CD4-positive, alpha-beta T cell treated with Interleukin-12 subunit alpha and Interleukin-12 subunit beta, for 1 hour (primary cell): Measurements from ENCODE around the gene MRPL44.
"Not testable (repeated sequence)": the region's sequence is repeated elsewhere in the genome, so short reads cannot be mapped to it uniquely, and the experiment has no call there.

Experiments
- DNase-seq: peaks from one replicate; pipeline ENCODE4 v3.0.0-alpha.2; 2020

MRPL44 gene

GRCh38 chr2:223937535-223937934 is 19.7 kb upstream of the MRPL44 start:
- DNase-seq: no peak

GRCh38 chr2:223939438-223939837 is 17.8 kb upstream of the MRPL44 start:
- not testable (repeated sequence) for DNase-seq

DNA sequence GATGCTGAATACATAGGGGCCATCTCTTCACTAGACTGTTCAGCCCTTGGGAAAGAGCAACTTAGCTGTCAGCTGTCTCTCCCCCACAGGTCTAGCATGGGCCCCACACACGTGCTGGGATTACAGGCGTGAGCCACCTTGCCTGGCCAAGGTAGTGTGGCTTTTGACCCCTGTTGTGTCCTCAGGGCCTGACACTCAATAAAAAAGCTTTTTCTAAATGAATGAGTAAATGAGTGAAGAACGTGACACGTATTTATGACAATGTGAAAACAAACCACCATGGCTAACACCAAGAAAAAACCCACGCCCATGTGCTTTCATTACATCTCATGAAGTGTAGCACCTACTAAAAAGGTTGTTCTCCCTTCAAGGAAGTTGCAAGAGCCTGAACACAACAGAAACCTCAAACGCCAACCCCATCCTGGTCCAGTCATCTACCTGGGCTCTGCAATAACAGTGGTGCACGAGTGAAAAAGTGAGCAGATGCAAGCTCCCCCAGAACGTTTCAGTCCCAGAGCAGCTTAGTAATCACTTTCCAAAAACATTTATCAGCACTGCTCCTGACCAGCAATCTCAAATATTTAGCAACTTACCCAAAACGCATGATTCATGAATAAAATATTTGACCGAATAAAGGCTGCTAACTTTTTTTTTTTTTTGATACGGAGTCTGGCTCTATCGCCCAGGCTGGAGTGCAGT is 15.5 kb upstream of the MRPL44 start:
- peak; percentile 48 for DNase-seq

GRCh38 chr2:223943135-223943534 is 14.1 kb upstream of the MRPL44 start:
- no peak for DNase-seq

DNA sequence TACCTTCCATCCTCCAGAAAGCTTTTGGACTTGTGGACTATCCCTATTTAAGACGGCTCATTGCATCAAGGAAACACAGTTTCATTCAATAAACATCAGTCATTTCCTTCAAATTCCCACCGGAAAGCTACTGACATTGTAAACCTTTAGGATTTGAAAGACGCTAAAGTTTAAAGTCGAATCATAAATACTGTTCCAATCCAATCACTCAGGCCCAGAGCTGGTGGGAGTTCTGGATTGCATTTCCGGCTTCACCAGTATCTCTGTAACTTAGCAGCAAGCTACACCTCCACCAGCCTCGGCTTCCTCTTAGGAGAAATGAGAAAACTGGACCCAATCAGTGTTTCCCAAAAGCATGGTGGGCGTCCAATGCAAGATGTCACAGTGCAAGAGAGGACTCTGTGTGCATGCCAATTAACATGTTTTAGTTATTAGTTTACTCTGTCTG is 13.7 kb upstream of the MRPL44 start:
- DNase-seq: no peak

DNA sequence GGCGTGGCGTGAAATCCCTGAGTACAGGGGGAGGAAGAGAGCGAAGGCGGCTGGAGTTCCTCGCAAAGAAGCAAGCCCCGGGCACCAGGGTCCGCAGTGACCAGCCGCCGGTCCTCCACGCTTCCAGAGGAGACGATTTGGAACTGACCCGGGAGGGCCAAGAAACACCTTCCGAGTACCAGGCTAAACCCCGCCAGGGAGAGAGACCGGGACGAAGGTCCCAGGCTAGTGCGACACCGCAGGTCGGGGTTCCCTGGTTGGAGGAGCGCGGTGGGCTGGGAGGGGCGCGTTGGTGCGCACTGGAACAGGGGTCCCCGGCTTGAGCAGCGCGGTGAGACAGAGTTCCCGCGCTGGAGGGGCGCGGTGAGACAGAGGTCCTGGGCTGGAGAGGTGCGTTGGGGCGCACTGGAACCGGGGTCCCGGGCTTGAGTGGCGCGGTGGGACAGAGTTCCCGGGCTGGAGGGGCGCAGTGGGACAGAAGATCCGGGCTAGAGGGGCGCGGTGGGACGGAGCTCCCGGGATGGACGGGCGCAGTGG is 13.0 kb upstream of the MRPL44 start:
- no peak for DNase-seq

DNA sequence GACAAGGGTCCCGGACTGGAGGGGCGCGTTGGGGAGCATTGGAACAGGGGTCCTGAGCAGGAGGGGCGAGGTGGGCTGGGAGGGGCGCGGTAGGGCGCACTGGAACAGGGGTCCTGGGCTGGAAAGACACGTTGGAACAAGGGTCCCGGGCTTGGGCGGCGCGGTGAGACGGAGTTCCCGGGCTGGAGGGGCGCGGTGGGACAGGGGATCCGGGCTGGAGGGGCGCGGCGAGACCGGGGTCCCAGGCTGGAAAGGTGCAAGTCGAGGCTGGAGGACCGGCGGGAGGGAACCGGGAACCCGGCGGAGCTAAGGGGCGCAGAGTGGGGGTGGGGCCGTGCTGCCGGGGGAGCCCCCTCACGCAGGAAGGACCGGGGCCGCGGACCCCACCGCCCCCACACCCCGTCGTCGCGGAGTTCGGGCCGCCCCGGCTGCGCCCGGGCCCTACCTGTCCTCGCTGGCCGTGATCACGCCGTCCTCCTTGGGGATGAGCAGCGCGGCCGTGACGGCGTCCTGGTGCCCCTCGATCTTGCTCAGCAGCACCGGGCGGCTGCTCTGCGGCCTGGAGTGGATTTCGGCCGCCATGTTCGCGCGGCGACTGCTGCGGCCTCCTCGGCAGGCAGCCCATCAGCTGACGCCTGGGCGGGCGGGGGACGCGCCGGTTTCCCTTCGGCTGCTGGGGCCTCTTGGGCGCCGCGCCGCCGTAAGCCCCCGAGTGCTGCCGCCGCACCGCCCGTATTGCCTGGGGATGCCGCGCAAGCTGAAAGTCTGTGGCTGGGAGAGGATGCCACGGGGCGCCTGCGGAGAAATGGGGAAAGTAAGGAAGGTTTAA is 12.3 kb upstream of the MRPL44 start, which contains the start of gene WDFY1:
Gene WDFY1 (minus strand): TSS at position 633 of the 829 bp plus-strand sequence. CDS start 51 bp downstream, at position 582.
- DNase-seq: peak; percentile 80

- DNase-seq: no peak
Measured at GRCh38 chr2:223945755-223946154, 11.5 kb upstream of the MRPL44 start.

DNA sequence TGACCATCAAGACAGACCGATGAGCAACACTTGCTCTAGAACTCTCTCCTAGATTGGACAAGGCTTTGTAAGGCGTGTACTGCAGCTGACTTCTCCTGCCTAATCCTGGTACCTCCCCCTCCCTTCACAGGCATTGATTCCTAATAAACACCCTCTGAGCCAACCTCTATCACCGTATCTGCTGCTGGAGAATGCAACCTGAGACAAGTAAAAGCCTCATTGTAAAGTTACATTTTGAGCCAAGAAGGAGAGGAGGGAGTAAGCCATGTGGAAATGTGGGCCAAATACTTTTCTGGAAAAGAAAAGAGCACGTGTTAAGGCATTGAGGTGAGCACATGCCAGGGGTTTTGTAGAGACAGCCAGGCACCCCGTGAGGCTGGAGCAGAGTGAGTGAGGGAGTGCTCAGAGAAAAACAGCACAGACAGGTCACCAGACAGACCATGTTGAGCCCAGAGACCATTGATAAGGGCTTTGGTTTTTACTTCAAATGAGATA is 9.5 kb upstream of the MRPL44 start:
- no peak for DNase-seq

DNA sequence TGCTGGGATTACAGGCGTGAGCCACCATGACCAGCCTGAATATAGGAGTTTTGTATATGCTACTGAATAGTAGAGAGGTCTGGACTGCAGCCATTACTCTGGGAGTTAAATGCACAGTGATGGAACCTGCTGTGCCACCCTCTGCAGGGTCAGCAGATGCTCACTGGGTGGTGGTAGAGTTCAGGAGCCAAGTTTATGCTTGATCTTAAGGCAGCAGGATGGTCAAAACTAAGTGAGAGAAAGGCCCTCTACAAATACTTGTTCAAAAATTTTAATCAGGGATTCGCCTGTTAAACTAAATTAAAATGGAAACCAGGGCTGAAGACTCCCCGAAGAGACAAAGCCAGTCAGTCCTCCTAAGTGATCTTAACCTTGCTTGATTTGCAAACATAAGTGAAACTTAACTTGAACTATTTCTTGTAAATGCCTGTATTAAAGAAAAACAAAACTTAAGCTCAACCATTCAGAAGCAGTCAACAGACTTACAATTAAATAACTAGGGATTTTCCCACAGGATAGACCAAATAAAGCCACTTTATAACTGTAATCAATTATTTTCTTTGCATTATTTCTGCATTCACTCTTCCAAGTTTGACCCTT is 7.9 kb upstream of the MRPL44 start:
- no peak for DNase-seq

GRCh38 chr2:223950448-223951347 is 6.6 kb upstream of the MRPL44 start:
- DNase-seq: no peak

DNA sequence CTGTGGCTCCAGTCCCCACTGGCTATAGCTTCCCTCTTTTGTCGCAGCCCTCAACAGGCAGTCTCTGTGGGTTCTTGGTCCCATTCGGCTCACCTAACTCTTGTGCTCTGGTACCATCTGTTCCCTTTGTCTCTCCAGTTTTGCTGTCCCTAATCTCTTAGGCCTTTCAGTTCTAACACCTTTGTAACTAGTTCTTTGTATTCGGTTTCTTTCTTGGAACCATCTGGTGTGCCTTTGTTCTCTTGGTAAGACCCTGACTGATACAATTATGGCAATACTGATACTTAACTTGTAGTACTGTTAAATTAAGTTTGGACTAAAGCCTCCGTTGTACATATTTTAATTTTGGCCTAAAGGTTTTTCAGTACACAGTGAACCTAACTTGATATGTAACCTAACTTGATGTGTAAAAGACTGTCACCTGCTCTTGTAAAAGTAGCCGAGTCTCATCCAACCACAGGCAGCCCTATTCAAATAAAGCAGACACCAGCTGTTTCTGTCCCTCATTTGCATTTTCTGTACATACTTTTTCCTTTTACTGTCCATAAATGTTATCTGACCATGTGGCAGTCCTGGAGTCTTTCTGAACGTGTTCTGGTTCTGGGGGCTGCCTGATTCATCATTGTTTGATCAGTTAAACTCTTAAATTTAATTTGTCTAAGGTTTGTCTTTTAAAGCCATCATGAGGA is 4.8 kb upstream of the MRPL44 start:
- DNase-seq: no peak

DNA sequence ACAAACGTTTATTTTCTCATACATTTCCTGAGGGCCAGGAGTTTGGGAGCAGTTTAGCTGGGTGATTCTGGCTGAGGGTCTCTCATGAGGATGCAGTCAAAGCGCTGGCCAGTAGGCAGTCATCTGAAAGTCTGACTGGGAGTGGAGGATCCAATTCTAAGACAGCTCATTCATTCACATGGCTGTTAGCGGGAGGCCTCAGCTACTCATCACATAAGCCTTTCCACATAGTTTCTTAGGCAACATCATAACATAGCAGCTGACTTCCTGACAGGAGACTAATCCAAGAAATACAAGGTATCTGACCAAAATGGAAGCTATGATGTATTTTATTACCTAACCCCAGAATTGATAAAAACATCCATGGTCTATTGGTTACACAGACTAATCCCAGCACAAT is 2.9 kb upstream of the MRPL44 start:
- no peak for DNase-seq

DNA sequence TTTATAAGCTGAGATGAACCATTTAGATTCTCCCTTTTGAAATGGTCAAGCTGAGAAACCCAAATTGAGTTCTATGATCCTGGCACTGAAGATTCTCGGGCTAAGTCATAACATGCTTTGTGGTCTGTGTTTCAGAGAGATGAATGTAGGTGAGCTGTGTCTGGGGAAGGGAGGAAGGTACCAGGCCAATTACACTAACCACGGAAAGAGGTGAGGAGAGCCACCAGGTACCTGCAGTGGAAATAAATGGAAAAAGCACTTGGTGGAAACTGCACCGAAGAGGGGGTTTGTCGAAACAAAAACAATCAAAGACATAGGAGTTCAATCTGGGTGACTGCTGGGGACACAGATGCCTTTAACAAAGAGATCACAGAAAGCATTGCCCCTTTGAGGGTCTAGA is 963 bp upstream of the MRPL44 start:
- DNase-seq: no peak

DNA sequence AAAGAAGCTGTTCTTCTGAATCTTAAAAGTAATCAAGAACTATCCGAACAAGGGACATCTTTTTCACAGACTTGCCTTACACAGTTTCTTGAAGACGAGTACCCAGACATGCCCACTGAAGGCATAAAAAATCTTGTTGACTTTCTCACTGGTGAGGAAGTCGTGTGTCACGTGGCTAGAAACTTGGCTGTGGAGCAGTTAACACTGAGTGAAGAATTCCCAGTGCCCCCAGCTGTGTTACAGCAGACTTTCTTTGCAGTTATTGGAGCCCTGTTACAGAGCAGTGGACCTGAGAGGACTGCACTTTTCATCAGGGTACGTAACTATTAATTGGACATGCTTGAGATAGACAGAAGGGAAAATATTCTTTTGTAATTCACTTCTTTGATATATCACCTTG is 2.4 kb downstream of the MRPL44 start:
- DNase-seq: no peak

- DNase-seq: no peak
Measured at GRCh38 chr2:223967981-223968380, 10.7 kb downstream of the MRPL44 start.

DNA sequence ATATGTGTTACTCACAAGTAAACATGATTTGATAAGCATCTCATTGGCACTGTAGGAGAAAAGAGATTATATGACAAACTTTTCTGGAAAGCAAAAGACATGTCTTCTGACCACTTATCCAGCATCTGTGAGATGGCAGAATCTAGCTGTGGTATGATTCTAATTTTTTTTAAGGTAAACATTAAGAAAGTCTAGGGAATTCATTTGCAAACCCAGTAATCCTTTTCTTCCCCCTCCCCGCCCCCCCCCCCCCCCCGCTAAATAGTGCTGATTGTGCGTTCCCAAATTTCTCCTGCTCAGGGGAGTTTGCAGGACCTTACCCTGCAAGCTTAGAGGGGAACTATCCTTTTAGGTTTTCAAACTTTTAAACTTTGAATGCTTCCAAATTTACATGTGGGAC is 12.1 kb downstream of the MRPL44 start:
- DNase-seq: no peak

DNA sequence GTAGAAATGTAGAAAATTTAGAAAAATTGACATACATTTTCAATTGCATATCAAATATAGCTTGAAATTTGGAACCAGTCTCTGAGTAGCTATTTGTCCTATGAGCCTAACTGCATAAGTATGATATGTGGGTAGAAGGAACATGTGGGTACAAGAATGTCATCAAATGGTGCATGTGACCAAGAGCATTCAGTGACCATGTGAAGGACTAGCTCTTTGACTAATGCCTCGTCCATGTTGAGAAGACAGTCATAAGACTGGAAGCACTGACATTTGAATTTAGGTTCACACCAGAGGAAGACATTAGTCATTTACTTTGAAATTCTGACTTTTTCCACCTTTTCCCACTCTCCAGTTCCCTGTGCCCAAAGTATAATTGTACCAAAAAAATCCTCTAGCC is 12.6 kb downstream of the MRPL44 start:
- no peak for DNase-seq

DNA sequence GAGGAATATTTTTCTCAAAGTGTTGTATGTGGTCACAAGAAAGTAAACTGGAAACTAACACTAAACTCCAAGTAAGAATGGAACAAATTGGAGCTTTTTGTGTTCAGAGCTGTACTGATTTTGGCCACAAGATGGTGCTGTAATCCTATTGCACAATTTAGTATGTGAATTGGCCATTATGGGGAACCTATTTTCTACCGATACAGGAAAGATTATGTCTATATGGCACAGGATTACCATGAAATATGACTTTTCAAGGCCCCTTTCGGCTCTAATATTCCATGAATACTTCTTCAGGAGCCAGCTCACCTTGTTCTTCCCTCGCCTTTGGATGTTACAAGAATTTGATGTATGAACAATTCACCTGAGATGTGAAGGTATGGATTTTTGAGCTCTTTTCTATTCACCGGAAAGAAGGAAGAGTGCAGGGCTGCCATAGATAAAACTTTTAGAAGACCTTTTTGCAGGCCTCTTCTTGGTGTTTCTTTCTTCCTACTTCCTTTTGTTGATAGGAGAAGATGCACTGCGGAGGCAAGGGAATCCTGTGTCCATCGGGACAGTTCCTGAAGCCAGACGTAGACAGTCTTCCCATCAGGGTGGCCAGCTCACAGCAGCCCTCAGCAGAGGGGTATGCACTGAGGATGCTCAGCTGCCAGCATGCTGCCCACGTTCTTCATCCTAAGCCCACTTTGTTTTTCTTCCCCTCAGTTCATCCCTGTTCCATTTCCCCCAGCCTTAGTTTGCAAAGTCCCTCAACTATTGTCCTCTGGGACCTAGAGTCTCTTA is 13.3 kb downstream of the MRPL44 start:
- DNase-seq: peak; percentile 70

DNA sequence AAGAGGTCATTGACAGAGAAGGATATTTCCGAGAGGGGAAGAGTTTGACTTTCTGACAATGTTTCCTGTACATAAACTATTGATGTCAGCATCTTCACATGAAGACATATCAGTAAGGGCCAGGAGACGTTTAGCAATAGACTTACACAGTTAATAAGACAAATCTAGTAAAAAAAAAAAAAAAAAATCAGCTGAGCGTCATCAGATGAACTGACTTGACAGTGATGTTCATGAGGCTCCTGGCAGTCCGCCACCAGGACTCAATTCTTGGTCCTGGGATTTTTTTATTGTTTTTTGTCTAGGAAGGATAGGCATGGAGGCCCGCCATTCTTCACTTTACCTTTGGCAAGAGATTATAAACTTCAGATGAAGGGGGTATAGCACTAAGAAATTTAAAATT is 14.5 kb downstream of the MRPL44 start:
- no peak for DNase-seq

DNA sequence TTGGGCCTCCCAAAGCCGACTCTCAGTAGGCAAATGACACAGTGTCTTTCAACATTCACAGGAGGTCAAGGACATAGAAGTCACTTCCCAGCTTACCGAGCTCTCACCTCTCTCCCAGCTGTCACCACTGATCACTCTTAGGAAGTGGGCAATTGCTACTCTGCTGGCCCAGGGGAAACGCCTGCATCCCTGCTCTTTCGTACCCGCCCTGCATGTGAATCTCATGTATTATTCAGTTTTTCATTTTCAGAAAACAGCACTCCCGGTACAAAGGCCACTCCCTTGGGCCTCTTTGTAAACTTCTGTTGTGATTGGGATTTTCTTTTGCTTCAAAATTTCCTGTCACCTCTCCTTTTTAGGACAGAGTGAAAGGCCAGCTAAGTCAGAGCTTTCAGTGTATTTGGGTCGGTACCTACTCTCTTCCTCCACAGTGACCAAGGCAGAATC is 15.4 kb downstream of the MRPL44 start:
- no peak for DNase-seq
